ENCODE data around the gene NOL4L. TPM values are rescaled to one million over a fixed set of nuclear protein-coding genes. Genes with fewer than 3 reads are reported as not detected.
A peak's percentile ranks its signal among the peaks of the same experiment; 100 is the strongest.

The NOL4L gene
- total RNA-seq, 1 donor from 2014 or later: 12.2 TPM

DNA sequence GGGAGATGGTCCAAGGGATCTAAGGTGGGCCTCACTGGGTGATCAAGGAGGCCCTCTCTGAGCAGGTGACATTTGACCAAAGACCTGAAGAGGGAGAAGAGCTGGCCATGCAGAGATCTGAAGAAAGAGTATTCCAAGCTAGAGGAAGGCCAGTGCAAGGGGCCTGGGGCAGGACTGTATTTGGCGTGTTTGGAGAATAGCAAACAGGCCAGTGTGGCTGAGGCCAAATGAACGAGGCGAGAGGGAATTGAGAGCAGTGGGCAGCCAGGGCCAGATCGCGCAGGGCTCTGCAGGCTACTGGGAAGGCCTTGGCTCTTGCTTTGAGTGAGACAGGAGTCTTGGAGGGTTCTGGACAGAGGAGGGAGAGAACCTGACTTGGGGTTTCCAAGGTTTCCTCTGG is 9.3 kb downstream of the NOL4L start:
- no peak for DNase-seq

DNA sequence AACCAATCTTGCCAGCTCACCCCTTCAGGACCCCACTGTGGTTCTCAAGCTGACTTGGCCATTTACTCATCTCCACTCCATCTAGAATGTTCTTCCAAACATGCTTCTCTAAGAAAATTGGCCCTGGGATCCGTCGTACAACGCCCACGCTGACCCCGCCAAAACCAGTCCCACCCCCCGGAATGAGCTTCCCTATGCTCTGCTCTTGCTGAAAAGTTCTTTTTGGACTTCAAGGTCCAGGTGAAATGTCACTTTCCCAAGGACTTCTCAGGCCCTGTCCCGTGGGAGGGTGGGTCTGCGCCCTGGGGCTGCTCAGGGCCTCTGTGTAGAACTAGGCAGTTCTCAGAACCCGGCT is 9.9 kb downstream of the NOL4L start:
- no peak for DNase-seq

DNA sequence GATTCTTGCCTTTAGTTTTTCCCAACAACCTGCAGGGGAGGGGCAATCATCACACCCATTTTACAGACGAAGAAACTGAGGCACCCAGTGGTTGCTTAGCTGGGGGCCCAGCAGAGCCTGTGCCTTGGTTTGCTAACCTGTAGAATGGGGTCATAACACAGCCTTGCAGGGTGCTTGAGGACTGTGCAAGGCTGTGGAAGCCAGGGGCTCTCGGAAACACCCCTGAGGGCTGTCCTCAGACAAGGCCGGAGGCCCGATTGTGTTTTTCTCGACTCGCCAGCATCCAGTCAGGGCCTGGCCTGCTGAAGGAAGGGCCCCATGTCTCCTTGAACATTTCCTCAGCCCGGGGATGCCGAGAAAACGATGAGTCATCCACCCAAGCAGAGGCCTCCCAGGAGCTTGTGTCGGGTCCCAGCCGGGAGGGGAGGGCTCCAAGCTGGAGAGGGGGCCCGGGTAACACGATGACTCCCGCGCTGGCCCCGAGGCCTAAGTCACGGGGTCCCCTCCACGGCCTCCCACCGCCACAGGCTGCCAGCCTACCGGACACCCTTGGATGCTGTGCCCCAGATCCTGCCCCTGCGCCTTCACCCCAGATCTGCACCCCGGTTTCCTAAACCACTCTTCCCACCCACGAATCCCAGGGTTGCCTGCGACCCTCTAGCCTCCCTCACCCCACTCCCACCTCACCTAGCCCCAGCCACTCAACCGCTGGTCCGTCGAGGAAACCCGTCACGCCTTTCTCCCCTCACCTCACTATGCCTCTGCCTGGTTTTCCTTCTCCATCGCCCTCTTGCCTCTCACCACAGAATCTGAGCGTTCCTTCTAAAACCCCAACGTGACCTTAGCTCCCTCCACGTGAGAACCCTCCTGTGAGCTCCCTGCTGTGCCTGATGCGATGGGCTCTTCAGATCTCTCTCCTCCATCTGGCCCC is 10.6 kb downstream of the NOL4L start:
- peak; percentile 15 for DNase-seq

DNA sequence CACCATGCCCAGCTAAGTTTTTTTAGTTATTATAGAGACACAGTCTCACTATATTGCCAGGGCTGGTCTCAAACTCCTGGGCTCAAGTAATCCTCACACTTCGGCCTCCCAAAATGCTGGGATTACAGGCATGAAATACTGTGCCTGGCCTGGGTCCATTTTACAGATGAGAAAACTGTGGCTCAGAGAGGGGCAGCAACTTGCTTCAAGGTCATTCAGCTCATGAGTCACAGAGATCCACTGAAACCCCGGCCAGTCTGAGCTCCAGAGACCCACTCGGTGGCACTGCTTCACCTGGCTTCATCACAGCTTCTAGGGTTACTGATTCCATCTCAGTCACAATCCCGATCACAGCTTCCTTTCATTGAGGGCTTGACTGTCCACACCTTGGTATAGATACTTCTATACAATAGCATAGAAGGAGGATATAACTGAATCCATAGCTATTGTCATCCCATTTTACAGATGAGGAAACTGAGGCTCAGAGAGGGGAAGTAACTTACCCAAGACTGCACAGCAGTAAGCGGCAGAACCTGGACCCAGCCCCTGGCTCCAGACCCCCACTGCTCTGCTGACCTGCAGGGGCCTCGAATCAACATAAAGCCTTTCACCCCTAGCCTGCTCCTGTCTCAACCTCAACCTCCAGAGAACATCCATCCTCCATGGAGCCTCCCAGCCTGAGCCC is 11.8 kb downstream of the NOL4L start:
- DNase-seq: no peak

DNA sequence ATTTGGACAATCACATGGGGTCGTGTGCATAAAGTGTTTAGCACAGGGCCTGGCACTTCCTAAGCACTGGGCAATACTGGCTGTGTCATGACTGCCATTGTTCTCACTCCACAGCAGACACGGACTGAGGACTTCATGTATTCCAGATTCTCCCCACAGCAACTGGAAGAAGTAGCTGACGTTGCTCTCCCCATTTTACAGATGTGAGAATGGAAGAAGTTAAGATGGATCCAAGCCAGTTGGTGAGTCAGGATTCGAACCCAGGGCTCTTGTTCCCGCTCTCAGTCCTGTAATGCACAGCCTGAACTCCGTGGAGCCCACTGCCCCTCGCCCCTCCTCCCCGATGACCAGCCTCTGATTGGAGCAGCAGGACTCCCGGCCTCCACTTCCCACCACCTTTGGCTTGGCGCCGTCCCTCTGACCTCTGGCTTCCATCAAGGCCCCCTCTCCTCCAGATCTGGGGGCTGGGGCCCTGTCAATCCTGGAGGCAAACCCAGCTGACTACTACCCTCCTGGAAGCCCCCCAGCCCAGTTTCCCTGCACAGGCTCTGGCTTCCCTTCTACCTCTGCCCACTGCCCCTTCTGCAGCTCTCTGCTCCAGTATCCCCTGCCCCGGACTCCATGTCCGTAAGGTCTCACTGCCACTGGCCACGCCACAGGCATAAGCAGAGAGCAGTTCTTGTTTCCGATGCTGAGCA is 12.7 kb downstream of the NOL4L start:
- DNase-seq: no peak

DNA sequence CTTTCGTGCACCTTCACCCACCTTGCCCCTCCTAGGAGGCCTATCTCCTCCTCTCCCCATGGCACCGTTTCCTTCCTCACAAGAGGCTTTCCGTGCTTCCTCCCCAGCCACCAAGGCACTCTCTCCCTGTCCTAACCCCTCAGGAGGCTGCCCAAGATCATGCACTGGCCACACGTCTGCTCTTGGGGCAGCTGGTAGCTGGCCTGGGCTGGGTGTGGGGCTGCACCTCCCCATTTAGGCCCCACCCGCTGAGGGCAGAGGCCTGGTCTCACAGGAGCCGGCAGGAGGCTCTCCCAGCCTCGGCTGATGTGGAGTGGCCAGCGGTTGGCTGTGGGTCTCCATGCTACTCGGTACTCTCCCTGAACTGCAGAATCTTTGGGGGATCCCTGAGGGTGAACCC is 13.6 kb downstream of the NOL4L start:
- no peak for DNase-seq

DNA sequence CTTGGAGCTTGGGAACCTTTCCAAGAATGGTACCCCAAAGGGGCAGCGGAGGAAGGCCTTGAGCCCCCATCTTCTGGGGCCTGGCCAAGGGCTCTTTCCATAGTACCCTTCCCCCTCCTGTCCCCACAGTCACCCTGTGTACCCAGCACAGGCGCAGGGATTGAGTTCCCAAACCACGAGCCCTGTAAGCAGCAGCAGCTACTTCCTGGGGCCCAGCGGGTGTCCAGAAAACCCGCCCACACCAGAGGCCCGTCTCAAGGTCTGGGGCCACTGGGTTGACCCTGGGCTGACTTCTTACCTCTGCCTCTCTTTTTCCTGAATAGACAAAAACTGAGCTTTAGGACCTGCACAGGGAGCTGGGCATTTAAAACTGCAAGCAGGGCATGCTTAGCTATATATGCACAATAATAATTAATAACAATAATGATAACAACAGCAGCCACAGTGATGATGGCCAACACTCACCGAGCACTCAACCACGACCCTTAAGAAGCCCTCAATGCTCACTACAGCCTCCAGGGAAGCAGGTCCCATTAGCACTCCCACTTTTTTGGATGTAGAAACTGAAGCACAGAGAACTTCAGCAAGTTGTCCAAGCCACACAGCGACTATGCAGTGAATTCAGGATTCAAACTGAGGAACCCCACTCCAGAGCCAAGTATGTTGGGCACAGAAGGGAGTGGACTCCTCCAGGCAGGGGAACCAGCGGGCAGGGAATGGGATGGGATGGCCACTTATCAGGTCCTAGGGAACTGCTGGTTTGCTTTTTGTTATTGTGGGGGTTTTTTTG is 14.5 kb downstream of the NOL4L start:
- no peak for DNase-seq

DNA sequence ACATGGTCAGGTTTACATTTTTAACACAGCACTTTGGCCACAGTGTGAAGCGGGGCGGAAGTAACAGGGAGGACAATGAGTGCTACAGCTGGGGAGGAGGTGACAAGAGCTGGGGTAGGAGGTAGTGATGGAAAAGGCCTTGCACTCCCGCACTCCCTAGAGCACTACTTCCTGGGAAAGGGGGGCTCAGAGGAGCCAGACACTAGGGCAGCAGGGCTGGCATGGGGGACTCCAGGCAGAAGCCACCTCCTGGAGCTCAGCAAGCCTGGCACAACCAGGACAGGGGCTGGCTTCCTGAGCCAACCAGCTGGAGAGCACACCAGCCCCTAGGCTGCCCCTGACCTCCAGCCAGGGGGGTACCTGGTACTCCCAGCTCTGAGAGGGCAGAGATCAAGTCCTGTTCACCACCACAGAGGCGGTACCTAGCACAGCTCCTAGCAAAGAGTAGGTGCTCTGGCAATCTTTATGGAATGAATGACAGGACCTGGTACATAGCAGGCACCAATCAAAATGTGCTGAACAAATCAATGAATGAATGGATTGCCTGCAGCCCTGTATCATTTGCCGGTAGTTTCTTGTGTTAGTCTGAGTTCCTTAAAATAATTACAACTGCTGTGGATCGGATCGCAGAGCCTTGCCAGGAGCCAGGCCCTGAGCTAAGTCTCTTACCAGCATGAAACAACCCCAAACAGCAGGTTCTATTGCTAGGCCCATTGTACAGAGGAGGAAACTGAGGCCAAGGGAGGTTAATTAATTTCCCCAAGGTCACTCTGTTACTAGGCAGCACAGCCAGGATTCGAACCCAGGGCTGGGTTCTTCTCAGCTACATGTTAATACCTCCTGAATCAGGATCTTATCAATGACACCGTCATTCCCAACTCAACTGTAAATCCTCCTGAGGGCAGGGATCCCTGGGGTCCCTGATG is 15.5 kb downstream of the NOL4L start:
- DNase-seq: no peak

DNA sequence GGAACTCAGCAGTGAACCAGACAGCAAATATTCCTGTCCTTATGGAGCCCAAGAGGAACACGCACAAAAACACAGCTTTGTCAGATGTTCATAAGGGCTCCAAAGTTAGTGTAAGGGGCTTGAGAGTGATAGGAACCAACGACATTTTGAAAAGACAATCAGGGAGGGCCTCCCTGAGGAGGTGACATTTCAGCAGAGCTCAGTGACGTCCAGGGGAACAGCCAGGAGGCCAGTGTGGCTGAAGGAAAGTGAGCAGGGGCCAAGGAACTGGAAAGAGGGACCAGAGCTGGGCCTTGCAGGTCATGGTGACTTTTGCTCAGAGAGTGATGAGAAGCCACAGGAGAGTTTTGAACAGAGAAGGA is 16.1 kb downstream of the NOL4L start:
- no peak for DNase-seq

DNA sequence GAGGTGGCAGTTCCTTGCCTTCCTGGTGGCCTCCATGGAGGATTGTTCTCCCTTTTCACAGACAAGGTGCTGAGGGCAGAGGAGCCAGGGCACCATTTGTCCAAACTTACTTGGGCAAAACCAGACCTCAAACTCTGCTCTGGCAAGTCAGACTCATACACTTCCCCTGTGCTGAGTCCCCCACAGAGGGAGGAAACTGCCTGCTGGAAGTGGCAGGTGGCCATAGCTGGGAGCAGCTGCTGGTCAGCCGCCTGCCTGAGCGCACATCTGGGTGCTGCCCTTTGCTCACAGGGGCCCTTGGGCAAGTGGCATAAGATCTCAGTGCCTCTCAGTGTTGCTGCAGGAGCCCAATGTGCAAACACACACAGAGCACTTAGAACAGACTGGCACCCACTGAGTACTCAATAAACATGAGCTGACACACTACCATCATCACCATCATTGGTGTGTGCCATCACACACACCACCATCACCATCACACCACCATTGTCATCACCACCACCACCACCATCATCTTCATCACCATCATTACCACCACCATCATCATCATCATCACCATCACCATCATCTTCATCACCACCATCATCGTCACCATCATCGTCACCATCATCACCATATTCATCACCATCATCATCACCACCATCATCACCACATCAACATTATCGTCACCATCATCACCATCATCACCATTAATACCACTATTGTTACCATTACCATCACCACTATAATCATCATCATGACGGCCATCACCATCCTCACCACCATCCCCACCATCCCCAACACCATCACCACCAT is 17.6 kb downstream of the NOL4L start:
- no peak for DNase-seq

DNA sequence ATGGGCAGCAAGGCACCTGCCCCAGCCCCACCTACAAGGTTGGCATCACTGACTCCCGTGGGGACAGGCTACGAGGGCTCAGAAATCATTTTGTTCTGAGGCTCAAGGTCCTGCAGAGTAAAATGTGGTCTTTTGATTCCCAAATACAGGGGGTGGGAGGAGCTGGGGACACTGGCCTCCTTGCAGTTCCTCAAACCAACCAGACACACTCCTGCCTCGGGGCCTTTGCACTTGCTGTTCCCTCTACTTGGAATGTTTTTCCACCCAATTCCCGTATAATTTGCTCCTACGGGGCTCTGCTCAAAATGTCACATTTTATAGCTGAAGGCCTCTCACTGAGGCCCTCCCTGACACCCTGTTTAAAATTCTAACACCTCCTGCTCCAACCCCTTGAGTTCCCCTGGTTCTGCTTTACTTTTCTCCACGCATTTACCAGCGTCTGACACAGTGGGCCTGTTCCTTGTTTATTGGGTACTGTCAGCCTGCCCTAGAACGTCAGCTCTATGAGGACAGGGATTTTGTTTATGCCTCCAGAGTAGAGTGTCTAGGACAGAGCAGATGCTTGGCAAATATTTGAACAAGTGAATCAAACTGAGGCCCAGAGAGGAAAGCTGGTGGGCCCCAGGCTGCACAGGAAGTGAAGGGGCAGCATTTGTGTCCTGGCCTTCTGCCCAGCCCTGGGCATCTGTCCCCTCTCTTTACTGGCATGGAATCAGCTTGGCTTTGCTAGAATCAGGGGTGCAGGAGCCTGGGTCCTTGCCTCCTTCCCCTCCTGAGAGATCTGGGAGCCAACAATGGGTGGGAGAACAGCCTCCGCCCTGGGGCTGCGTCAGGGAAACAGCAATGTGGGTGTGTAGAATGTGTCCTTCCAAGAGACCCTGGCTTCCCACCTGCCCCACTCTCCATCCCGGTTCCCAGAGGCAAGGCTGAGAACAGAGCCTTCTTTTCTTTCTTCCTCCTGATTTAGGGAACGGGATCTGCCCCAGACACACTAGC is 18.5 kb downstream of the NOL4L start:
- DNase-seq: no peak

DNA sequence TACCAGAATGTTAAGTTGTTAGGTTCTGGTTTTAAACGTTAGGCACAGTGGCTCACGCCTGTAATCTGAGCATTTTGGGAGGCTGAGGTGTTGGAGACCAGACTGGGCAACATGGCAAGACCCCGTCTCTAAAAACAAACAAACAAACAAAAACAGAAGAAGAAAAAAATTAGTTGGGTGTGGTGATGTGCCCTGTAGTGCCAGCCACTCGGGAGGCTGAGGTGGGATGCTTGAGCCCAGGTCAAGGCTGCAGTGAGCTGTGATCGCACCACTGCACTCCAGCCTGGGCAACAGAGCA is 19.4 kb downstream of the NOL4L start:
- no peak for DNase-seq

DNA sequence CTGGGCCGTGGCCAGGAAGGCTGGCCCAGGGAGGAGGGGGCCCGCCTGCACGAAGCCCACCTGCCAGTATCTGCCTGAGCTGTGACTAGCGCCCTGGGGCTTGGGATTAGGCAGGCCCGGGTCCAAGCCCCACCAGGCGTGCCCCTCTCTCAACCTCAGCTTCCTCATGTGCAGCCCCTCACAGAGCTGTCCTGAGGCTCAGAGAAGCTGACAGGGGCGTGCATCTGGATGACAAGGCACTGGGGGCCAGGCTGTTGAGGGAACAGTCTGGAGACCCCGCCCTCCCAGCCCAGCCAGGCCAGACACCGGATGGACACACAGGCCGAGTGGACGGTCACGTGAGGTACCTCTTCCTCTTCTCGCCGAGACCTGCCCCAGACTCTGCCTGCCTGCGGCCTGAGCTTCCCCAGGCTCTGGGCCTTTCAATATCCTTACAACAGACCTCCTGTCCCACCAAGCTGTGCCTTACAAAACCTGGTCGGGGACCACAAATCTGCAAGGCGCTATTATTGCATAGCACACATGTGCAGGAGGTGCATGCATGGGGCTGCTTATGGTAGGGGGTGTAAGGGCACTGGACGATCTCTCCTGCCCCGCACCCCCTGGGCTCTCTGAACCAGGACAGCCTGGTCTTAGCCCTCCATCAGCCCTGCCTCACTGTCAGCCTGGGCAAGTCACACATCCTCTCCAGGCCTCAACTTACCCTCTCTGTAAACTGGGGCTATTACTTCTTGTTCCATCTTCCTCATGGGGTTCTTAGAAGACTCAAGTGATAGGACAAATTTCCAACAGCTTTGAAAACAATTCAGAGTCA is 20.0 kb downstream of the NOL4L start:
- DNase-seq: peak; percentile 14

DNA sequence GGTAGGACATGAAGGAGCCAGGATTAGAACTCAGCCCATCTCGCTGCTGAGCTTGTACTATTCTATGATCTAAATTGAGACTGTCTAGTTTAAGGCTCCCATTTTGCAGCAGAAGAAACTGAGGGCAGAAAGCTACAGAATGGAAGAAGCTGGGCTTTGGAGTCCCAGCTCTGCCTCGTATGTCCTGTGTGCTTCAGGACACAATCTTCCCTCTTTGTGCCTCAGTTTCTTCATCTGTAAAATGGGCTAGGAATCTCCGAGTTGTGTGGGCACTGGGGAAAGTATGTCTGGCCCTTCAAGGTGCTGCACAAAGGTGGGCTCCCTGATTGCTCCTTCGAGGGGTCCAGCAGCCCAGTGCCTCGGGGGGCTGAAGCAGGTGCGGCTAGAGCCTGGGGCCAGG is 20.7 kb downstream of the NOL4L start:
- no peak for DNase-seq

DNA sequence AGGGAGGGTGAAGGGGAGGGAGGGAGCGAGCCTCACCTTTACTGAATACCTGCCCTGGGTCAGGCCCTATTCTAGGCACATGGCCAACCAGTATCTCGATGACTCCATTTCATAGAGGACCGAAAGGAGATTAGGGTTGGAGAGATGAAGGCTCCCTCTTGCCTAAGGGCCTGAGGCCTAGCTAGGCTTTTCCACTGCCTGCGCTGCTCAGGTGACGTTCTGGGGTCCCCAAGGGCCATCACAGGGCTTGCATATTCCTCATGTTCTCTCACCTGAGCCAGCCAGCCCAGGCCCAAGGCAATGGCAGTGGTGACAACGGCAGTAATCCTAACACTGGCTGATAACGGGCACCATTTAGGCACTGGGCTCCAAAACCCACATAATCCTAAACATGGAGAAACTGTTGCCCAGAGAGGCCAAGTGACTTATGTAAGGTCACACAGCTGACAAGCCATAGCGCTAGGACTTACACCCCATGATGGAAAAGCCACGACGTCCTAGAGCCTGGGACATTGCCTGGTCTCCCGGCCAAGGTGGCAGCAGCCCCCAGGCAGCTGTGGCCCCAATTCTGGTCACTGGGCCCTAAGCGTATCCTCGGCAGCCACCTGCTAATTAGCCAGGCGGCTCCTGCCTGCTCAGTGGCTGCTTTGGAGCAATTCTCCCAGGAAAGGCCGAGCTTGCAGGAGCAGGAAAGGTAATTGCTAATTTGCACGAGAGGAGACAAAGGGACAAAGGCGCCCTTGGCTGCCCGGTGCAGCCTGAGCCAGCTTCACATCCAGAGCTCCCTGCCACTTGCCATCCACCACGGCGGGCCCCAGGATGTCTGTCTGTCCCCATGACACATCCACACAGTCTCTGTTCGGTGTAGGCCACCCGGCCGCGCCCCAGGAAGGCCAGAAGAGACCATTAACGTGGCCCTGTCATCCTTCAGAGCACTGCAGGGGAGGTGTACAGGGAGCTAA is 21.5 kb downstream of the NOL4L start:
- no peak for DNase-seq

DNA sequence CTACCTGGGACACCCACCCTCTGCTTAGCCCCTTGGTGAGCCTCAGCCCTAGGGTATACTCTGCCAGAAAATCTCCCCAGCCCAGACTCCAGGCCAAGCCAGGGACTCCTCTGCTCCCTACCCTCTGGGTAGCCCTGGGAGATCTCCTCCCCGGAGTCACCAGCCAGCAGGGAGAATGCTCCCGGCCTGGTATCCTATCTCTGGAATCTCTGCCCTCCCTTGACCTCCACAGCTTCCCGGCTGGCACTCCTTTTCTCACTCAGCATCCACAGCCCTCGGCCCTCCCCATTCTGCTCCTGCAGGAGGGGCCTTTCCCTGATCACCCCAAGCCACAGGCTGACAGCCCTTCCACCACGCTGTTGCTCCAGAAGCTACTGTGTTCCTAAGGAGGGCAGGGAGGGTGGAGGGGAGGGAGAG is 22.6 kb downstream of the NOL4L start:
- no peak for DNase-seq
